ENCODE results near the gene GAS2.
"Not testable (repeated sequence)": the region's sequence is repeated elsewhere in the genome, so short reads cannot be mapped to it uniquely, and the experiment has no call there.

GAS2 gene

GRCh38 chr11:22666325-22666687, at the start of gene GAS2:
Gene GAS2 (plus strand): TSS chr11:22666611. CDS start chr11:22674870, 8,259 bp downstream.
- DNase-seq (ENCODE audit: low read depth) = no peak

DNA sequence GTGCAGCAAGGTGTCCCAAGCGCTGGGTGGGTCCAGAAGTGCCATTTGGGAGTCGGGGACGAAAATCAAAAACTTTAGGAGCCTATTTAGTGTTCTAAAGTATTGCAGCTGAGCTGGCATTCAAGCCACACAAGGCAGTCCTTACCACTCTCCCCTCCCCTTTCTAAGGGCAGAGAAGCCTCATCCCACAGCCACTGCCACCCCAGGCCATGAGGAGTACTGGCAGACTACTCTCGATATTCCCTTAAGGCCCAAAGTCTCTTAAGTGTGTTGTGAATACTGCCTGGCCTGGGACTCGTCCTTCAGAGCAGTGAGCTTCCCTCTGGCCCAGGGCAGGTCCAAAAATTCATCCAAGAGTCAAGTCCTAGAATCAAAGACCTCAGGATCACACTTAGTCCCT, 48.5 kb upstream of the GAS2 start:
- DNase-seq (ENCODE audit: low read depth) = no peak

DNA sequence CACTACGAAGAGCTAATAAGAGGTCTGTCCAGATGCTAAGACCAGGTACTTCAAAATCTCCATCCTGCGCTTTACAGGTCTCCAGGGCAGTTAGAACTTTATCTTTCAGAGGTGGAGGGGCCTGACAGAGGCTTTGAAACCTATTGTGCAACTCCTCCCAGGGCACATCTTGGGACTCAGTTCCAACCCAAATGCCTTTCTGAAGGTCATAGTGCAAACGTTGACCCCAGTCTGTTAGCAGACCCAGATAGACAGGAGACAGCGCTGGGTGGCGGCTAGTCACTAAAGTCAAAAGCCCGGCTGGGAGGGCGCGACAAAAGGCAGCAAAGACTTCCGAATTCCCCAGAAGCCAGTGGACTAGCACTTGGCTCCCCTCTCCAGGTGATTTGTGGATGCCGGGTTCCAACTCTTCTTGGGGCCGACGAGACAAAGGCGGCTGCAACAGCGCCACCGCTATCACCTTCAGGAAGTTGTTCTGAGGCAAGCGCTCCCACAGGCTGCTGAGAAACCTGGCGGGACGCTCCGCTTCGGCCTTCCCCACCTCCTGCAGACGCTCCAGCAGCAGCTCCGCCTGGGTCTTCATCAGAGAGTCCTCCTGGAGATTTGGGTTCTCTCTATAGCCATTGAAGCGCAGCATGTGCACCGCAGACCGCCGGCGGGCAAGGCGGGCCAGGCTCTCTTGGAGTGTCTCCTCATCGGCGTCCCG, 41.5 kb upstream of the GAS2 start:
- no peak for DNase-seq (ENCODE audit: low read depth)

DNA sequence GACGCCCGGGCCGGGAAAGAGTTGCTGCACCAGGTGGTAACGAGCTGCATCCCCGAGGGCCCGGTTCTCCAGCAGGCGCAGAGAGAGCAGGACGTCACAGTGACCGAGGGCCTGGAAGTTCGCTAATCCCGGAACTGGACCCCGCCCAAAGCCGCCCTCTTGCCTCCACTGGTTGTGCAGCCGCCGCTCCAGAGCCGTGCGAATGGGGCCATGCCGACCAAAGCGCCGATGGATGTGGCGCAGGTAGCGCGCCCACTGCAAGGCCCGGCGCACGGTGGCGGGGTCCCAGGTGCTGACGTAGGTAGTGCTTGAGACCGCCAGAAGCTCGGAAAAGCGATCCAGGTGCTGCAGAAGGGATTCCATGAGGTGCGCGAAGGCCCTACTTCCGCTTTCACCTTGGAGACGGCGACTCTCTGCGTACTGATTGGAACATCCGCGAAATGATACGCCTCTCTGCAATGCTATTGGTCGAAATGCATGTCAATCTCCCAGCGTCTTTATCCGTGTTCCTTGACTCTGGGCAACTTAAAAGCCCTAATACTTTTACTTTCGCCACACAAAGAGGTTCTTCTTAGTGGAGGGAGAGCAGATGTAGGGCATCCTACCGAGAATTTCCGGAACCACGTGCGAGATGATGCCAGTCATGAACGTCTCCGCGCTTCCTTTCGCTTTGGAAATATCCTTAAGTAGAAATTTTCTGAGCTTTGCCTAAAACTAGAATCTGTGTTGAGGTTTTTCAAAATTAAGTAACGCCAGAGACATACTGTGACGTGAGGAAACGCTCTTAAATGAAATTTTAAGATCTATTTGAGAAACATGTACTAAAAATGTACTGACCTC, 40.7 kb upstream of the GAS2 start, which contains the start of gene FANCF:
Gene FANCF, minus strand, starts transcription at position 376 of the 840 bp plus-strand sequence. Its CDS starts 13 bp downstream, at position 363.
- DNase-seq (ENCODE audit: low read depth) = peak; percentile 99

DNA sequence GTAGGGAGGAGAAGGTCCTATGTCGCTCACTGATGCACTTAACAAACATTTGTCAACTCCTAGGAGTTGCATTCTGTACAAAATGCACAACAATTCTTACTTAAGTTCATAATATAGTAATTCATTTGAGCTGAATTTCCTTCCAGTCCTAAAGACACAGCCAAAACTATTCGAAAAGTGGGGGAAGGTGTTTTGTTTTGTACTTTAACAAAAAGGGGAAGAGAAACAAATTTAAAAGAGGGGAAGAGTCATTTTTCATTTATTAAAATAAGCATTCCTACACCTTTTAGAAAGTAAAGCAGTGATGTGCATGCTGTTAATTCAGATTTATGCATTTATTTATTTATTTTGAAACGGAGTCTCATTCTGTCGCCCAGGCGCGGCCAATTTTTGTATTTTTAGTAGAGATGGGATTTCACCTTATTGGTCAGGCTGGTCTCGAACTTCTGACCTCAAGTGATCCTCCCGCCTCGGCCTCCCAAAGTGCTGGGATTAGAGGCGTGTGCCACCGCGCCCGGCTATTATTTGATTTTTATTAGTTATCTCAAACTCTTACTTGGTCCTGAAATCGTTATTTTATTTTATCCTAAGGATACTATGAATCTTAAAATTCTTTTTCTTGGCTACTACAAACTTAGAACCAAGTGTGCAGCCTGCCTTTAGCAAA, 39.7 kb upstream of the GAS2 start:
- DNase-seq (ENCODE audit: low read depth) = no peak

DNA sequence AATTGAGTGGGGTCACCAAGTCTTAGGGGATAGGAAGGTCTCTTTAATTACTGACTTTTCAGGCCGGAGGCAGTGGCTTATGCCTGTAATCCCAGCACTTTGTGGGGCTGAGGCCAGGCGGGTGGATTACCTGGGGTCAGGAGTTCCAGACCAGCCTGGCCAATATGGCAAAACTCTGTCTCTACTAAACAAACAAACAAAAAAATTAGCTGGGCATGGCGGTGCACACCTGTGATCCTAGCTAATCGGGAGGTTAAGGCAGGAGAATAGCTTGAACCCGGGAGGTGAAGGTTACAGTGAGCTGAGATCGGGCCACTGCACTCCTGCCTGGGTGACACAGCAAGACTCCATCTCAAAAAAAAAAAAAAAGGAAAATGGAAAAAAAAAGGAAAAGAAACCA, 39.0 kb upstream of the GAS2 start:
- DNase-seq (ENCODE audit: low read depth) = no peak

GRCh38 chr11:22633354-22633902, 33.0 kb upstream of the GAS2 start:
- no peak for DNase-seq (ENCODE audit: low read depth)

- DNase-seq (ENCODE audit: low read depth) = no peak
These were observed 31.3 kb upstream of the GAS2 start for GRCh38 chr11:22634897-22635629.

DNA sequence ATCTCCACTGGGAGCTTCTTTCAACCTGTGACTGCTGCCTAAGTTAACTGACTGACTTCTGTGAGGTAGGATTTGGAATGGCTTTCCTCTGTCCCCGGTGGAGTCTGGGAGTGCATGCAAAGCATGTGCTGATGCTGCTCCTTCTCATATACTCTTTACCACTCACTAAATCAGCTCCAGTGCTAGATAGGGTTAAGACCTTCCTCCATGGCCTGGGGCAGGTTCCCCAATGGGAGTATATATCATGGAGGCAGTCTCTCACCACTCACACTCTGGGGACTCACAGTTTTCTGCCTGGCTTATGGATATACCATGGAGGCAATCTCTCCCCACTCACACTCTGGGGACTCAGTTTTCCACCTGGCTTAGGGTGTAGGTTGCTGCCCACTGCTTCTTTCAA, 30.7 kb upstream of the GAS2 start:
- DNase-seq (ENCODE audit: low read depth) = no peak

GRCh38 chr11:22640862-22641261, 25.5 kb upstream of the GAS2 start:
- DNase-seq (ENCODE audit: low read depth) = no peak

DNA sequence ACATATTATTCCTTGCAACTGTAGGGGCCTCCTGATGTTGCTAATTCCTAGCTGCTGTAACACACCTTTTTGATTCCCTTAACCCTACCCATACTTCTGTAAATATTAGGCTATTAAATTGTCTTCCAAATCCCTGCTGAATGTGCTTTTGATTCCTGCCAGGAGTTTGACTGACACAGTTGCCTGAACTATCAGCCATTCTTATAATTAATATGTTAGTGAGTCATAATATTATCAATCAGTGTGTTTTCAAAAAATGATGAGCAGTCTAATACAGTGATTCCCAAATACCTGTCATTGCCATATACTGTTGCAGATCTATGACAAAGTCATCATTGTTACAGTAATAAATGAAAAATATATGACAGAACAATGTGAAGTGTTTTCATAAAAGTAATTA, 24.9 kb upstream of the GAS2 start:
- no peak for DNase-seq (ENCODE audit: low read depth)

DNA sequence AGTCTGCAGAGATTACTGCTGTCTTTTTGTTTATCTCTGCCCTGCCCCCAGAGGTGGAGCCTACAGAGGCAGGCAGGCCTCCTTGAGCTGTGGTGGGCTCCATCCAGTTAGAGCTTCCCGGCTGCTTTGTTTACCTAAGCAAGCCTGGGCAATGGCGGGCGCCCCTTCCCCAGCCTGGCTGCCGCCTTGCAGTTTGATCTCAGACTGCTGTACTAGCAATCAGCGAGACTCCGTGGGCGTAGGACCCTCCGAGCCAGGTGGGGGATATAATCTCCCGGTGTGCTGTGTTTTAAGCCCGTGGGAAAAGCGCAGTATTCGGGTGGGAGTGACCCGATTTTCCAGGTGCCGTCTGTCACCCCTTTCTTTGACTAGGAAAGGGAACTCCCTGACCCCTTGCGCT, 14.1 kb upstream of the GAS2 start:
- DNase-seq (ENCODE audit: low read depth) = not testable (repeated sequence)

DNA sequence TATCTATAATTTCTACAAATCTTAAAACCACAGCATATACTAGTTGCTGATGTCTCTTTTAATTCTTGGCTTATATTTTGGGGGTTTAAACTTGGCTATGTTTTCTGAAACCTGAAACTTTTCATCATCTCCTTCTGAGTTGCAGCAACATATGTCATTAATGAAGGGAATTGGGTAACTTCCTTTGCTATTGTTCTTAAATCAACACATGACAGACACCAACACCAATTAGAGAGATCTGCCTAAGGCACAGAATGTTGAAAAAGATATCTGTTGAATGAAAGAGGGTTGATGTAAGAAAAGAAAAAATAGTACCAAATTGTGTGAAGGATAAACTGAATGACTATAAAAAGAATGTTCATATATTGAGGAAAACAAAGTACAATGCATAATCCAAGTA, 10.3 kb upstream of the GAS2 start:
- DNase-seq (ENCODE audit: low read depth) = no peak

GRCh38 chr11:22657101-22657694, 9.2 kb upstream of the GAS2 start:
- DNase-seq (ENCODE audit: low read depth) = no peak

- DNase-seq (ENCODE audit: low read depth) = no peak
These were observed 6.6 kb upstream of the GAS2 start for GRCh38 chr11:22659783-22660182.

DNA sequence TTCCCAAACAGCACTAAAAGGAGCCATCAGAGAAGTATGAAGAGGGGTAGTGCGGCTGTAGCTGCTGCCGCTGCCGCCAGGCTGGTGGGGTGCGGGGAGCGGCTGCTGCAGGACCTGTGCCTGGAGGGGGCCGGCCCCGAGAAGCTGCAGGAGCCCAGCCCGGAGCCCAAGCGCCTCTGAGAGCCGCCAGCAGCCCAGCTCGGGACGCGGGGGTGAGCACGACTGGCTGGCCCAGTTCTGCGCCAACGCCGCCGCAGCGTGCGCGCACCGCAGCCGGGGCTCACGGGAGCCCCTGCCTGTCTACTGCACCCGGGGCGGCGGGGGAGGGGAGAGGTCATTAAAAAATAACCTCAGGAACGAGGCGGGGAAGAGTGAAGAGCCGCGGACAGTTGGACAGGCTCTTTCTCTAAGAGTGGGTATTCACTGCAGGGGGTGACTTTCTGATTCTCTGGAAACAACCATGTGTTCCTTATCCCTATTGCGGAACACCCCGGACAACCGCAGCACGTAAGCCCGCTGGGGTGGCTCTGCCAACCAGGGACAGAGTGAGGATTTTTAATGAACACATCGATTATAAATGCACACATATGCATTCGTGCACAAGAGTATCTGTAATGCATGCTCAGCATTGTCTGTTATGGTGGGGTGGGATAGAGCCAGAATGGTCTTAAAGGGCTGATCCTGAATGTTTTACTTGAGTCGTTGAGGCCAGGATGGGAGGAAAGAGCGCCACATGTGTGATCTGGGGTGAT, 453 bp downstream of the GAS2 start:
- peak; percentile 4 for DNase-seq (ENCODE audit: low read depth)

GRCh38 chr11:22668005-22668796, 1.8 kb downstream of the GAS2 start:
- no peak for DNase-seq (ENCODE audit: low read depth)

GRCh38 chr11:22669368-22669767, 3.0 kb downstream of the GAS2 start:
- DNase-seq (ENCODE audit: low read depth) = no peak

DNA sequence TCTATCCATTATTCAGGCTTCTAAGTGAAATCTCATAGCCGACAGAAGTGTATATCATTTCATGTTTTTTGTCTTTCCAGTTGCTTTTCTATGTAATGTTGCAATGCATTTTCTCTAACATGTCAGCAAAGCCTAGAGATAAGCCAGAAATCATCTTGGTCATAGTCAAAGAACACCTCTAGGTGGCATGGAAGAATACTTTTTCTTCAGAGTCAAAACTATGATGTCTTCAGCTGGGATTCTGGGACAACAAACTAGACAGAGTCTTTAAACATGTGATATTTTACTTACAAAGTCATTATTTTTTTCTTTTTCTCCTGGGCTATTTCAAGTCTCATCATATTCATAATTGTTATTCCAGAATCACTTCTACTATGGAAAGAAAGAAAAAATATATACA, 4.4 kb downstream of the GAS2 start:
- no peak for DNase-seq (ENCODE audit: low read depth)

GRCh38 chr11:22671751-22672150, 5.3 kb downstream of the GAS2 start:
- no peak for DNase-seq (ENCODE audit: low read depth)

Data from non-pigmented ciliary epithelial cell (primary cell).